ENCODE data around the gene FANCD2OS.
"Not testable (repeated sequence)": the region's sequence is repeated elsewhere in the genome, so short reads cannot be mapped to it uniquely, and the experiment has no call there.

The FANCD2OS gene, protein sequence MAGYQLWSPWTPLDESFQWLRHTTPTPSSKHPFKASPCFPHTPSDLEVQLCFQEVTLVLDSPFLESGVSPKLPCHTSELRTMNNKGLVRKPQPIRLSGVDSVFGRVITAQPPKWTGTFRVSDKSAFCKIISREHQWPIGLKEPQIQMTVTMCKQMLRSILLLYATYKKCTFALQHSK

DNA sequence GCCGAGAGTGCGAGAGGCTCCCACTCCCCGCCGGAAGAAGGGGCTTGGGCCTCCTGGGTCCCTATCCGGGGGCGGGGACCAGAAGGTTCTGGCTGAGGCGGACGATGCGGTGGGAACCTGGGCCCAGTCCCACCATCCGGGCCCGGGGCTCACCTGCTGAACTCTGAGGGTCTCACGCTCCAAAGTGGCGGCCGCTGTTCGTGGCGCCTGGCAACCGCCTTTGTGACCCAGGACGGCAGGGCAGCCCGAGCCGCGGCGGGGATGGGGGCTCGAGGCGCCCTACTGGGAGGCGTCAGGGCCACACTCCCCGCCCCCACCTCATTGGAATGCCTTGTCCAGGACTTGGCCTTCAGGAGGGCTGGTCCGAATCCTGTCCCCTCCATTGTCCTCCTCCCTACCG lies at the start of gene FANCD2OS:
Gene FANCD2OS (minus strand): TSS at position 165 of the 400 bp plus-strand sequence. CDS start 3,481 bp downstream, outside the sequence.
- DNase-seq (ENCODE audit: extremely low spot score, insufficient read length, low read depth), result no peak

DNA sequence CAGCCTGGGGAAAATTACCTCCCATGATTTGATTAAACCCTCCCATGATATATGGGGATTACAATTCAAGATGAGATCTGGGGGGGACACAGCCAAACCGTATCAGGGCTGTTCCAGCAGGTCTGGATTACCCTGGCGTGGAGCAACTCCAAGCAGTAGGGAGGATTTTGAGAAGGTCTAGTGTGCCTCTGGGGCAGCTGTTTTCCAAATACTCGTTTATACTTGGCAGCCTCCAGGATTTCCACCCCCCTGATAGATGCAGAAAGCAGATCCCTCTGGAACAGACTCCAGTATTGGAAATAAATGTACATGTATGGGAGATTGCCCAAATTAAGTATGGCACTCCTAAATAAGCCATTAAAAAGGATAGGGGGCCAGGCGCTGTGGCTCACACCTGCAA lies 49.0 kb upstream of the FANCD2OS start:
- DNase-seq (ENCODE audit: extremely low spot score, insufficient read length, low read depth), result no peak
- FAIRE-seq, result no peak

More for the DNA sequence above, at the start of gene FANCD2OS:
- no peak for FAIRE-seq

DNA sequence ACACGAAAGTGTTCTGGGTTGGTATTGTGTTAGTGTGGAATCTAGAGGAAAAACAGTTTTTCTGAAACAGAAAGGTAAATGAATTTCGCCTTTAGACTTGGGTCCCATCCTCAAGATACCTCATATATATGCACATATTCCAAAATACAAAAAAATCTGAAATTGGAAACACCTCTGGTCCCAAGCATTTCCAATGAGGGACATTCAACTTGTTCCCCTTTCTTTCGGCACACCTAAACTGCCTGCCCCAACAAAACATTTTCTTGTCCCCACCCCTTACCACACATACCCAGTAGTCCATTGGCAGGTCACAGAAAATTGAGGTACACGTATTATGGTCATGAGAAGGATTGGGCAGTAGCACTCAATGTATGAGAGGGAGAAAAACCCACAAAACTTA lies 47.6 kb upstream of the FANCD2OS start:
- DNase-seq (ENCODE audit: extremely low spot score, insufficient read length, low read depth) (no peak), FAIRE-seq (no peak)

DNA sequence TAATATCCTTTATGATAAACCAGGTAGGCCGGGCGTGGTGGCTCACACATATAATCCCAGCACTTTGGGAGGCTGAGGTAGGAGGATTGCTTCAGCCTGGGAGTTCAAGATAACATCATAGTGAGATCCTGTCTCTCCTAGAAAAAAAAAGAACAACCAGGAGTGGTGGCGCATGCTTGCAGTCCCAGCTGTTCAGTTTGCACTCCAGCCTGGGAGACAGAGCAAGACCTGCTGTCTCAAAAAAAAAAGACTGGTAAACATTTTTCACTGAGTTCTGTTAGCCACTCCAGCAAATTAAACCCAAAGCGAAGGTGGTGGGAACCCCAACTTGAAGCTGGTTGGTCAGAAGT lies 47.0 kb upstream of the FANCD2OS start:
- DNase-seq (ENCODE audit: extremely low spot score, insufficient read length, low read depth) (no peak), FAIRE-seq (no peak)

DNA sequence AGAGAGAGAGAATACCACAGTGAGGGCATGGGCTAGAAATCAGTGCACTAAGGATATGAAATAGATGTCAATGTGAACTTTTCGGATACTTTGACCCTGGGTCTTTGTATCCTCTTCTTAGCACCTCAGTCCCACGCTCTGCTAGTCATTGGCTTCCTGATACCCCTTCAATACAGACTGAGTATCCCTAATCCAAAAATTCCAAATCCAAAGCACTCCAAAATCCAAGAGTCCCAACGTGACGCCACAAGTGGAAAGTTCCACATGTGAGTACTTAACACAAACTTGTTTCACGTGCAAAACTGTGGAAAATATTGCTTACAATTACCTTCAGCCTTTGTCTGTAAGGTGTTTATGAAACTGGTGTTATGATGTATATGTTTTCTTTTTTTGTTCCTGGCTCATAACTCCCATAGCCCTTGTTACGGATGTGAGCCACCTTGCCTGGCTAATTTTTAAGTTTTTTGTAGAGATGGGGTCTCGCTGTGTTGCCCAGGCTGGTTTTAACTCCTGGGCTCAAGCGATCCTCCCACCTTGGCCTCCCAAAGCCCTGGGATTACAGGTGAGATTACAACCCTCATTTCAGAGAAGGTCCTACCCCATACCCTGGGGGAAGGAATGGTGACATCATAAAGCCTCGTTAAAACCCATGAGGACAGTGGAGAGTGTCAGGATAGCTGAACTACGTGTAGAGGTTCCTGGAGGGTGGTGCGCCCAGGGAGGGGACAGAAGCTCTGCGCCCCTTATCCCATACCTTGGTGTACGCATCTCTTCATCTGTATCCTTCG lies 46.5 kb upstream of the FANCD2OS start:
- FAIRE-seq, result no peak

DNA sequence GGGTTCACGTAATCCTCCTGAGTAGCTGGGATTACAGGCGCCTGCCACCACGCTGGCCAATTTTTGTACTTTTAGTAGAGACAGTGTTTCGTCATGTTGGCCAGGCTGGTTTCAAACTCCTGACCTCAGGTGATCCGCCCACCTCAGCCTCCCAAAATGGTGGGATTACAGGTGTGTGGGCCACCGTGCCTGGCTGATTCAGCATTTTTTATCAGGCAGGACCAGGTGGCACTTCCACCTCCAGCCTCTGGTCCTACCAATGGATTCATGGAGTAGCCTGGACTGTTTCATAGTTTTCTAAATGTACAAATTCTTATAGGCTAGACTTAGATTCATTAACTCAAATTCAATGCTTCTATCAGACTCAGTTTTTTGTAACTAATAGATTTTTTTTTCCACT lies 42.9 kb upstream of the FANCD2OS start:
- no peak for FAIRE-seq
- no peak for DNase-seq (ENCODE audit: extremely low spot score, insufficient read length, low read depth)

More for the DNA sequence above, 46.5 kb upstream of the FANCD2OS start:
- no peak for DNase-seq (ENCODE audit: extremely low spot score, insufficient read length, low read depth)

DNA sequence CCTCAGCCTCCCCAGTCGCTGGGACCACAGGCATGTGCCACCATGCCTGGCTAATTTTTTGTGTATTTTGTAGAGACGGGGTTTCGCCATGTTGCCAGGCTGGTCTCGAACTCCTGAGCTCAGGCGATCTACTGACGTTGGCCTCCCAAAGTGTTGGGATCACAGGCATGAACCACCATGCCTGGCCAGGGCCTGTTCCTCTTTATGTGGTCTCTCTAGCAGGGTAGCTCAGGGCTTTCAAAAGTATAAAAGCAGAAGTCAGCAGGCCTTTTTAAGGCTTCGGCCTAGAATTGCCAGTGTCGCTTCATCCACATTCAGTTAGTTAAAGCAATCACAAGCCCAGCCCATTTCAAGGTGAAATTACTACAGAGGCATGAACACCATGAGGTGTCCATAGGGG lies 41.2 kb upstream of the FANCD2OS start:
- FAIRE-seq (no peak), DNase-seq (ENCODE audit: extremely low spot score, insufficient read length, low read depth) (no peak)

DNA sequence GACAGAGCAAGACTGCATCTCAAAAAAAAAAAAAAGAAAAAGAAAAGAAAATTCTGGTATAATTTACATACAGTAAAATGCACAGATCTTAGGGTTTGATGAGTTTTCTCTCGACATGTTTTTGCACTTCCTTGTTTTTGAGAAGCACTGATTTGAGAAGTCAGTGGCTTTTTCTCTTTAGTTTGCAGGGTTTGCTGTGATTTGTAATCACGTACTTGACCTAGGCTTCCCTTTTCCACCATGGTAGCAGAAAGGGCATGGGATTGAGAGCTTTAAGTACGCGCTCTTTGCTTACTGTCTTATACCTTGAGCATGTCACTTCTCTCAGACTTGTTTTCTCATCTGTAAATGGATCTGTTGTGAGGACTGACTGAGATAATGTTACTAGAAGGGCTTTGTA lies 37.6 kb upstream of the FANCD2OS start:
- FAIRE-seq, result no peak
- no peak for DNase-seq (ENCODE audit: extremely low spot score, insufficient read length, low read depth)

DNA sequence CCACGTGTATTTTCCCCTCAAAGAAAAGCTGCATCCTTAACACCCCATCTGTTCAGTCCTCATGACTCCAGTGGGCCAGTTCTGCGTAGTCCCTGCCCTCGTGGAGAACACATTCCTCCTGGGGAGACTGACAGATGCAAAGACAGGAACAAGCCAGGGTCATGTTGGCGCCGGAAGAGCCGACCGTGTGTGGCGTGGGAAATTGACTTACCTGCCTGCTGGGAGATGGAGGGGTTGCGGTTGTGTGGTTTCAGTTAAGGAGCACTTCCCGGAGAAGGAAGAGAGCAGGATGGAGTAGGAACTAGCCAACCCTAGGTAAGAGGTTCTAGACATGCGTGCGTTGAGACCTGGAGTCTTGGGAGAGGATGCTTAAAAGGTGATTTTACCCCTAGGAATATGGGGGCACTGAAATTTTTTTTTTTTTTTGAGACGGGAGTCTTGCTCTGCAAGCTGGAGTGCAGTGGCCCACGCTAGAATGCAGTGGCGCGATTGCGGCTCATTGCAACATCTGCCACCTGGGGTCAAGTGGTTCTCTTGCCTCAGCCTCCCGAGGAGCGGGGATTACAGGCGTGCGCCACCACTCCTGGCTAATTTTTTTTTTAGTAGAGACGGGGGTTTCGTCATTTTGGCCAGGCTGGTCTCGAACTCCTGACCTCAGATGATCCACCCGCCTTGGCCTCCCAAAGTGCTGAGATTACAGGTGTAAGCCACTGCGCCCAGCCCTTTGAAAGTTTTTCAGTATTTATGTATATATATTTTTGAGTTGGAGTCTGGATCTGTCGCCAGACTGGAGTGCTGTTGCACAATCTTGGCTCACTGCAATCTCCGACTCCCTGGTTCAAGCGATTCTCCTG lies 34.9 kb upstream of the FANCD2OS start:
- FAIRE-seq, result no peak
- no peak for DNase-seq (ENCODE audit: extremely low spot score, insufficient read length, low read depth)

DNA sequence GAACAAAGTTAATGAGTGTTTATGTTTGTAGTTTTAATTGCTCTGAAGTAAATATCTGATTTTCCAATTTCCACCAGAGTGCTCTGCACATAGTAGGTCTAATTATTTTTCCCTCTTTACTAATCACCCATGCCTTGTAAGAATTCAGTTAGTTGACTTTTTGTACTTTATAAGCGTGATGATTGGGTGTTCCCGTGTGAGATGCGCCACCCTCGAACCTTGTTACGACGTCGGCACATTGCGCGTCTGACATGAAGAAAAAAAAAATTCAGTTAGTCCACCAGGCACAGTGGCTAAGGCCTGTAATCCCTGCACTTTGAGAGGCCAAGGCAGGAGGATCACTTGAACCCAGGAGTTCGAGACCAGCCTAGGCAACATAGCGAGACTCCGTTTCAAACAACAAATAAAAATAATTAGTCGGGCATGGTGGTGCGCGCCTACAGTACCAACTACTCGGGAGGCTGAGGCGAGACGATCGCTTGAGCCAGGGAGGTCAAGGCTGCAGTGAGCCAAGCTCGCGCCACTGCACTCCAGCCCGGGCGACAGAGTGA lies 33.0 kb upstream of the FANCD2OS start:
- FAIRE-seq, result no peak
- no peak for DNase-seq (ENCODE audit: extremely low spot score, insufficient read length, low read depth)

DNA sequence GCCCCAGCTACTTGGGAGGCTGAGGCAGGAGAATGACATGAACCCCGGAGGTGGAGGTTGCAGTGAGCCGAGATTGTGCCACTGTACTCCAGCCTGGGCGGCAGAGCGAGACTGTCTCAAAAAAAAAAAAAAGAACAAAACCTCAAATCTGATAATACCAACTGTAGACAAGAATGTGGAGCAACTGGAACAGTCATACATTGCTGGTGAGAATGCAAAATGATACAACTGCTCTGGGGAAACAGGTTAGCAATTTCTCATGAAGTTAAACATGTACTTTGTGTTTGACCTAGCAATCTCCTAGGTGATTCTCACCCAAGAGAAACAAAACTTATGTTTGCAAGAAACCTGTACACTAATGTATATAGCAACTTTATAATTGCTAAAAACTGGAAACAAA lies 29.1 kb upstream of the FANCD2OS start:
- no peak for FAIRE-seq
- no peak for DNase-seq (ENCODE audit: extremely low spot score, insufficient read length, low read depth)

DNA sequence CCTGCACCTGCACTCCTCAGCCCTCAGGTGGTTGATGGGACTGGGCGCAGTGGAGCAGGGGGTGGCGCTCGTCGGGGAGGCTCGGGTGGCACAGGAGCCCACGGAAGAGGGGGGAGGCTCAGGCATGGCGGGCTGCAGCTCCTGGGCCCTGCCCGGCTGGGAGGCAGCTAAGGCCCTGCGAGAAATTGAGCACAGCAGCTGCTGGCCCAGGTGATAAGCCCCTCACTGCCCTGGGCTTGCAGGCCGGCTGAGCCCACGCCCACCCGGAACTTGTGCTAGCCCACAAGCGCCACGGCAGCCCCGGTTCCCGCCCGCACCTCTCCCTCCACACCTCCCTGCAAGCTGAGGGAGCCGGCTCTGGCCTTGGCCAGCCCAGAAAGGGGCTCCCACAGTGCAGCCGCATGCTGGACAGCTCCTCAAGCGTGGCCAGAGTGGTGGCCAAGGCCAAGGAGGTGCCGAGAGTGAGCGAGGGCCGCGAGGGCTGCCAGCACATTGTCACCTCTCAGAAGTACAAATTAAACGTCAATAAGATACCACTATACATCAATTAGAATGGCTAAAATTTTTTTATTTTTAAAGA lies 28.5 kb upstream of the FANCD2OS start:
- DNase-seq (ENCODE audit: extremely low spot score, insufficient read length, low read depth), result no peak
- FAIRE-seq, result no peak

DNA sequence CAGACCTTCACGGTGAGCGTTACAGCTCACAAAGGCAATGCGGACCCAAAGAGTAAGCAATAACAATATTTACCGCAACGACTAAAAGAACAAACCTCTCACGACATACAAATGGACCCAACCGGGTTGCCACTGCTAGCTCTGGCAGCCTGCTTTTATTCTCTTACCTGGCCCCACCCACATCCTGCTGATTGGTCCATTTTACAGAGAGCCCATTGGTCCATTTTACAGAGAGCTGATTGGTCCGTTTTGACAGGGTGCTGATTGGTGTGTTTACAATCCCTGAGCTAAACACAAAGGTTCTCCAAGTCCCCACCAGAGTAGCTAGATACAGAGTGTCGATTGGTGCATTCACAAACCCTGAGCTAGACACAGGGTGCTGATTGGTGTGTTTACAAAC lies 27.8 kb upstream of the FANCD2OS start:
- FAIRE-seq; DNase-seq (ENCODE audit: extremely low spot score, insufficient read length, low read depth): not testable (repeated sequence)

DNA sequence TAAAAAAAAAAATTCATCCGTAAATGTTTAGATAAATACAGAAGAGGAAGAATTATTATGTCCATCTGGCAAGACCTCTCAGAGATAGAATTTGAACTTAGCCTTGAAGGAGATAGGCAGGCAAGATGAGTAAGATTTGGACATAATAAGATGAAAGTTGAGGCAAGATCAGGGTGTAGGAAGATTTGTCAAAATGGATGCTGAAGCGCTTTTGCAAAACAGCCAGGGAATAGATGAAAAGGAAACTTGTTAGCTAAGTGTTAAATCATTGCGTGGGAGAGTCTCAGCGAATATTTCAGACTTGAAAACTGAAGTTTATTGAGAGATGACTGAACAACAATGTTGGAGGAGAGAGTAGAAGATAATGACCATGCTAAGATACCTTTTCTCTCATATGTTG lies 14.7 kb upstream of the FANCD2OS start:
- DNase-seq (ENCODE audit: extremely low spot score, insufficient read length, low read depth) (no peak), FAIRE-seq (no peak)

DNA sequence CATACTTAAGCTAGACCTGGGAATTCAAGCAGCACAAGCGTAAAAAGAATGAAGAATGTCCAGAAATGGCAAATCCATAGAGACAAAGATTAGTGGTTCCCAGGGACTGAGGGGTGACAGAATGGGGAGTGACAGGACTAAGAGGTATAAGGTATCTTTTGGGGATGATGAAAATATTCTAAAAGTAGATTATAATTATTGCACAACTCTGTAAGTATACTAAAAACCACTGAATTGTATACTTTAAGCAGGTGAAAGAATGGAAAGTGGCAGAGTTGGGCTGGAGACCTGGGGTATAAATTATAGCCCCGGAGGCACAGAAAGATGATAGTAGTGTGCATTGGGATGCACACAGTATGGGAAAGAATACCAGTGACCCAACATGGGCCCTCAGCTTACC lies 13.0 kb upstream of the FANCD2OS start:
- FAIRE-seq (no peak), DNase-seq (ENCODE audit: extremely low spot score, insufficient read length, low read depth) (no peak)

DNA sequence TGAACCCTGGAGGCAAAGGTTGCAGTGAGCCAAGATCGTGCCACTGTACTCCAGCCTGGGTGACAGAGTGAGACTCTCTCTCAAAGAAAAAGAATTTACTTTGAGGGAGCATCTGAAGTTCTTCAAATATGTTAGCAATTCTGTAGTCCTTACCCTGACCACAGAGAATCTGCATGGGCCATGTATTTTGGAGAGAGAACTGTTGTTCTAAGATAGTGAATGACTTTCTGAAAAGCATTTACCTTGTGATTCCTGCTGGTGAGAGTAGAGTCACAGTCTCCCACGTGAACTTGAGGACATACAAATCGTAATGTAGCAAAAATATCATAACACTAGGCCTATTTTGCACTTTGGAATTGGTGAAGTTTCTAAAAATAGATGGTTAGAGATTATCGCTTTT lies 11.3 kb upstream of the FANCD2OS start:
- DNase-seq (ENCODE audit: extremely low spot score, insufficient read length, low read depth) (no peak), FAIRE-seq (no peak)

DNA sequence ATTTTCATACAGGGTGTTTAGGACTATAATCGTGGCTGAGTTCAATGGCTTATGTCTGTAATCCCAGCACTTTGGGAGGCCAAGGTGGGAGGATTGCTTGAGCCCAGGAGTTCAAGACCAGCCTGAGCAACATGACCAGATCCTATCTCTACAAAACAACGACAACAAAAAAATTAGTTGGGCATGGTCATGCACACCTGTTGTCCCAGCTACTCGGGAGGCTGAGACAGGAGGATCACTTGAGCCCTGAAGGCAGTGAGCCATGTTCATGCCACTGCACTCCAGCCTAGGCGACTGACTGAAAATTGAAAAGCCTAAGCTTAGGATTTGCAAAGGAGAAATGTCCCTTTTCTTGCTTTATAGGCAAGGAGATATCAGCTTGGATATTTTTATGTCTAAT lies 8.9 kb upstream of the FANCD2OS start:
- FAIRE-seq, result no peak

DNA sequence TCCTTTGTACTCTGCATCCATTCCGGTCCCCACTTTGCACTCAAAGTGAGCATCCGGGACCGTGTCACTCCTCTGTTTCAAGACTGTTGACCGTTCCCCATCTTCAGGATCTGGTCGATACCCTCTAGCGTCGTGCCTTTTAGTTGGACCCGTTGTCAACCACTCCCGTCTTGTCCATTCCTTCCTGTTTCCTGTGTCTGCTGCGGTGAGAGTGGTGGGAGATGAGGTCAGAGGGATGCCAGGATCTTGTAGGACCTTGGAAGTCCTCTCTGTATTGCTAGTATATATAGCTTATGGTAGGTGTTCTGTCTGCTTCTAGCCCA lies 8.0 kb upstream of the FANCD2OS start:
- FAIRE-seq, result no peak
- DNase-seq (ENCODE audit: extremely low spot score, insufficient read length, low read depth), result no peak

More for the DNA sequence above, 8.9 kb upstream of the FANCD2OS start:
- DNase-seq (ENCODE audit: extremely low spot score, insufficient read length, low read depth), result no peak

DNA sequence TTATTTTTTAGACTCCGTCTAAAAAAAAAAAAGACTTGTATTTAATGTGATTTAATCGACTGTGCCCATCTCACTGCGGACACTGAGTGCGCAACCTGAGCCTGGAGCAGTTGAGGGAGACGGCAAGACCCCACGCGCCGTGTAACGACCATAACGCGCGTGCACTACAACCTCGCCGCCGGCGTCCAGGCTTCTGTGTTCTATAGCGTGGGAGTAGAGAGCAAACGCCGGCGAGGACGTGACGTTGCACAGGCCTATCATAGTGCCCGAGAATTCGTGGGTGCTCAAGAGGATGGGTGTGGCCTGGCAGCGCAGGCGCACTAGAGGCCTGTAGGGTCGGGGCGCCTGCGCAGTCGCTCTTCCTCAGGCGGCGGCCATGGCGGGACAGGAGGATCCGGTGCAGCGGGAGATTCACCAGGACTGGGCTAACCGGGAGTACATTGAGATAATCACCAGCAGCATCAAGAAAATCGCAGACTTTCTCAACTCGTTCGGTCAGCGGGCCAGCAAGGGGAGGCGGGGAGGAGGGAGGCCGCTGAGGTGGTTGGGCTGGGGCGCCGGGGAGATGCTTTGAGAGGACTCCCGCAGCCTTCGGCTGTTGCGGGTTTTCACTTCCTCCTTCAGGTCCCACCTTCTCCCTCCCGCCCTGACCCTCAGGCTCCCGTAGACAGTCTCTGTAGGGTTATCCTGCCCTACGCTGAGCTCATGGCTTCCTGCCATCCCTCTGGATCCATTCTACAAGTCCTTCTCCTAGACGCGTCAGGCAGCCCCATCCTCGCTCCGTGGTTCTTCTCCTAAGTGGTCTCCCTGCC lies 7.5 kb upstream of the FANCD2OS start, which contains the start of gene BRK1:
Gene BRK1 (plus strand): TSS at position 350 of the 812 bp plus-strand sequence. CDS start 27 bp downstream, at position 377.
- DNase-seq (ENCODE audit: extremely low spot score, insufficient read length, low read depth), result peak; percentile 98
- FAIRE-seq, result peak; percentile 99

Measured in GM18507 (cell line).